GM11168 (cell line): Measurements from ENCODE around the gene CLRN1.

Experiments
- in situ Hi-C: fragments of 300-500 bp; cut with MboI; formaldehyde crosslinking; loops from one replicate; pipeline ENCODE4 v1.12.0; 2022; ENCODE audit warnings: low sequenced_read_pairs; ENCODE audit not compliant: unreplicated experiment

The CLRN1 gene

DNA sequence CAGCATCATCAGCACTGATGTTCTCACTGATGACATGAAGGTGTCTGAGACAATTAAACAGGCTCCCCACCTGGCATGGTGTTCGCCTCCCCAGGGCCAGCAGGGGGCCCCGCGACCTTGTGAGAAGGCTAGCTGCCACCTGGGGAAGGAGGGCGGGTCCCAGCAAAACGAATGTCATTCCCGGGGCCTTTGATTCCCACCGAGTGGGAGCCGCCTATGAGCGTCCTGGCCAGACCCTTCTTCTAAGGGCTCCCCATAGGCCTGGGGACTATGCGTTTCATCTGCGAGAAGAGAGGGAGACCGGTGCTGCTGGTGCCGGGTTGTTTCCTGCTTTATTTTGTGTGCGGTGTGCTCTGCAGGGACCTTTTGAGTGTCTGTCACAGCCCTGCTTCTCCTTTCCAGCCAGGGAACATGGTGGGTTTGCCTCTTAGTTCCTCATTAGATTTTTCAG lies 46.8 kb downstream of the CLRN1 start:
- in situ Hi-C loops = loop anchor here (10.0 kb wide), 1 partner anchor 219 kb away; no protein-coding TSS in a partner anchor

DNA sequence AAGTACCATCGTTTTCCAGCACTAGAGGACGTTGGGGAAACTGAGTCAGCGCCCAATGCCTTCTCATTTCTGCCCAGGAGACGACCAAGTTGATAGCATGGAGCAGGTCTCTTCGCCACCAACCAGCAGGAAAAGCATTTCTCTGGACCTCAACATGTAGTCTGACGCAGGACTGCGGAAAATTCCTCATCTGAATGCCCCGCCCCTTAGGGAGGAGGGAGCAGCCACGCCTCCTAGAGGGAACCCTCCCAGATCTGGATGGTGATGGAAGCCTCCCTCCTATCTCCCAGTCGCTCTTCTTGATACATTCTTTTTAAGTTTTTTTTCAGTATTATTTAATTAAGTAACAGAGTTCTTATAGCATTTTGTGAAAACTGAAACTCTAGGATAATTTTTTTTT lies 49.9 kb downstream of the CLRN1 start:
- in situ Hi-C loops = loop anchor here (10.0 kb wide), 1 partner anchor 222 kb away; no protein-coding TSS in a partner anchor

DNA sequence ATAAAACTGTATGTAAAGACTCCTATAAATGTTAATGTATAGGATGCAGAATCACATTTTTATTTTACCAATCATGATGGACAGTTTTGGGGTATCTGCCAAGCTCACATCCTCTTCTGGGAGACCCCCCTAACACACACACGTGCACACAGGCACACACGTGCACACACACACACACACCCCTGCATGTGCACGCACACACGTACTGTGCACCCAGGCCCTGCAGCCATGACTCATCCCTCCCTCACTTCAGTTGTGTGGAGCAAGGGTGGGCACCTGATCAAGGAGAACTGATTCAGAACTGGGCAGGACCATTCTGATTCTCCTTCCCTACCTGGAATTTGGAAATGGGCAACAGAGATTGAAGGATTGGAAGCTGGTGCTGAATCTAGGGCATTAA lies 51.3 kb downstream of the CLRN1 start:
- in situ Hi-C loops = loop anchor here (10.0 kb wide), 1 partner anchor 224 kb away; no protein-coding TSS in a partner anchor

DNA sequence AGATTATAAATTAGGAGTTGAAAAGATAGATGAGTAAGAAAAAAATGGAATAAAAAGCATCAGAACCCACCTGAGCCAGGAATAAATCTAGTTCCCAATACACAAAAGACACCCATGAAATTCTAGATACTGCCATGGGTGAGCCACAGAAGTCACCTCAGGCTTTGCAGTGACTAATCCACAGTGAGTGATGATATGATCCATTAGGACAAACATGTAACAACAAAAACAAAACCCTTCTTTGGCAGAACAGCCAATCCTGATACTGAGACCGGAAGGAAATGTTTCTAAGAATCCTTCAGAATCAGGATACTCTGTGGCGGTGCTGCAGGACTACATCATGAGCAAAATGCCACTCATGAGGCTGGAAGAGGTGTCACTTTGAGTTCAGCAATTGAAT lies 52.3 kb downstream of the CLRN1 start:
- in situ Hi-C loops = loop anchor here (10.0 kb wide), 1 partner anchor 225 kb away; no protein-coding TSS in a partner anchor

DNA sequence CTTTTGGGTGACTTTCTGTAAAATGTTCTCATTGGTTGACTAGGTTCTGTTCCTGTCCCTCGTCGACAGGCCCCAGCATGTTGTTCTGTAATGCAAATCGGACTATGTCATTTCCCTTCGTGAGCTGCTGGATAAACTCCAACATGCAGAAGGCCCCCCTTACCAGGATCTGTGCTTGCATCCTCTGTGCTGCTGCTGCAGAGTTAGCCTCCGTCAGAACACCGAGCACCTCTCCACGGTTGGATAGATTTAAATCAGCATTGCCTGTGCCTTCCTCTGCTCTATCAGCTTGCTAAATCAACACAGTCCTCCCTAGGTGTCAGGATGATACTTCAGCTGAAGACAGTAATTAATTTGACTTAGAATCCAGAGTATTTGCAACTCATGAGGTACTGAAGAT lies 54.6 kb downstream of the CLRN1 start:
- in situ Hi-C loops = no loop called here

DNA sequence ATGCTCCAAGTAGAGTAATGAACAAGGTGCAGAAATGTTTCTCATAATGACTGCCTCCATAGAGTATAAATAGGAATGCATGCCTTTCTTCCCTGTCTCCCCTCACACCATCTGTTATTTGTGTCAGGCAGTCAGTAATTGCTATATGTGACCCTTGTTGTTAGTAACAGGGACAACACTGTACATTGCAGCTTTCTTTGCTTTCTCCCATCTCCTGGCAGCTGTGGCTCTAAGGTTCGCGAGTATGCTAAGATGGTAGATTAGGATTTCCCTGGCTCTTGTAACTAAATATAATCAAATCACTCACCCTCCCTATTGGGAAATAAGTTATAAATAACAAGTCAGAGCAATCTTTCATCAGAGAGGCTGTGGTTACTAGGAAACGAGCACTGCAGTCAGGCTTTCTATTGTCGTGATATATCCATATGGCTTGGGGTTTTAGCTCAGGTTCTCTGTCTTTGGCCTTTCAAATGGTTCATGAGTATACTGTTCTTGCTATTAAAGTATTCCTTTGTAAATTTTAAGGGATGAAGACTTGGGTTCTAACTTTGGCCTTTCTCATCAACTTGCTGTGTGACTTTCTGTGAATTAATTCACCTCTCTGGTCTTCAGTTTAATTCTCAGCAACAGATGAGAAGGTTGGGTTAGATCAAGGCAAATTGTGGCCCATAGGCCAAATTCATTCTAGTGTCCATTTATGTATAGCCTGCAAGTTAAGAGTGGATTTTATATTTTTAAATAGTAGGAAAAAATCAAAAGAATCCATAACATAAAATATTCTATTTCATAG lies 59.2 kb downstream of the CLRN1 start:
- in situ Hi-C loops = no loop called here

DNA sequence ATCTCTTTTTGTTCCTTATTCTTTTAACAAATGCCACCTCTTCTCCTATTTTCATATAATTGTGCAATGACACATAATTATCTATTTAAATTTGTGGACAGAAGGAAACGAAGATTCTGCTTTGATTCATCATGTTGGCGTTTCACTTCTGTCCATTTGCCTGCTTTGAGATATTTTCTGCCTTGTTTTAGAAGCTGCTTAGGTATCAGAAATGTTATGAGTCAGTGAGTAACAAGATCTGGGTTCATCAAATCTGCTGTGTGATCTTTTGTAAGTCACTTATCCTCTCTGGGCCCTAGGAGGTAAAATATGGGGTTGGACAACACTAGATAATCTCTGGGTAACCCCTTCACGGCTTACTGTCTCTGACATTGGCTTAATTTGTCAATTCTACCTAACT lies 60.0 kb downstream of the CLRN1 start:
- in situ Hi-C loops = no loop called here

DNA sequence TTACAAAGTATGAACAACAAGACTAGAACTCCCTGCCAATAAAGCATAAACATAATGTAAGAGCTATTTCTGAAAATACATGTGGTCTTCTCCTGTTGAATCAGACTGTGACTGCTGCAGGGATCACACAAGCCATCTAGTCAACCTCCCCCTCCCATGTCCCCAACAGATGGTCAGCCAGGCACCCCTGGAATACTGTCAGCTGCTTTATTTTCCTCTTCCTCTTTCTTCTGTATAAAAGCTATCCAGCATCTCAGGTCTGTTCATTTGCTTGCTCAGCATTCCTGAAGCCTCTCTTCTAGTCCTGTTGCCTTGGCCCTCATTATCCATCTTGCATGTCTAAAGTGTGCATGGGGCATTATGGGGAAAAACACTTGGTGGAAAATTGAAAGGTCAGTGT lies 60.8 kb downstream of the CLRN1 start:
- in situ Hi-C loops = no loop called here

DNA sequence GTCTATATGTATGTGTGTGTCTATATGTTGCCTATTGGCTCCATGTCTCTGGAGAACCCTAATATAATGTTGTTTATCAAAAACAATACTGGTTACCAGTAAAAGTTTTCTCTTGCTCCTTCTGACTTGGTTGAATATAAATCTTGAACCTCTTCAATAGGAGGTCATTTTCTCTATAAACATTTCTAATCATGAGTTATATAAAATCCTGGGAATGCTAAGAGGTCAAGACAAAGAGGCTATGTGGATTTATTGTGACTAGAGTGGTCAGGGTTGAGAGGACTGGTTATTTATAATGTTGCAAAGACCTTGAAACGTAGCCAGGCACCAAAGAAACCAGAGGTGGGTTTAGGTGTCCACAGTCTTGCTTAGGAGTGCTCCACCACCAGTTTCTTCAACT lies 66.1 kb downstream of the CLRN1 start:
- in situ Hi-C loops = no loop called here

DNA sequence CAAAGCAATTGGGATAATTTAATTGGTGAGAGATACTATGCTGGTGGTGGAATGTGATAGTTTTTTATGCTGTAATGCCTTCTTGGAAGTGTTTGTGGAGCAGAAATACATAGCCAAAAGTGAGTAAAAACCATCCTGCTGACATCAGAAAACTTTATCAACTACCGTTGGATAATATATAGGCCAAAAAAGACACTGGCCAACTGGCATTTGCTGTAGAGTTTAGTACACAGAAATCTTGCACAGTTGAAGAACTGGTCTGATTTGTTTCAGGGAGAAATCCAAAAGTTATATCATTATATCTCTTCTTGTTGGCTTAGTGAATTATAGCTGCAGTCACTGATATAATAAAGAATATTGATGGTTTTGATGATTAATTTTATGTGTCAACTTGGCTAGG lies 66.8 kb downstream of the CLRN1 start:
- in situ Hi-C loops = no loop called here

DNA sequence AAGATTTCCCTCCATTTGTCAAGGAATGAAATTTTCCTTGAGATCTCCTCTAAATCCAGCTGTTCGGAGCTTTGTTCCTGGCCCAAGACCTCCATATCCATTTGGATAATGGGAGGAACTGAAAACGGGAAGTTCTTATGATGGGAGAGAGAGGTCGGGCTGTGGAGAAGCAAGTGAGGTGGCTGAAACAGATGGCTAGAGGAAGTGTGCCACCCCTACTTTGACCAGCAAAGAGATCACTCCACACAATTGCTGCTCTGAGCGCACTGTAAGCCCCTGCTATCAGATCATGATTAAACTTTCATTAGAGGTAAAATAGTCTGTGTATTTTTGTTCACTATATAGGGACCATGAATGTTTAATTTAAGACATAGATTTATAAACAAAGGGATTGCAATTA lies 67.2 kb downstream of the CLRN1 start, which contains the start of gene MINDY4B:
Gene MINDY4B (minus strand): TSS at position 101 of the 400 bp plus-strand sequence. CDS start 0 bp downstream, at position 101.
- in situ Hi-C loops = no loop called here

DNA sequence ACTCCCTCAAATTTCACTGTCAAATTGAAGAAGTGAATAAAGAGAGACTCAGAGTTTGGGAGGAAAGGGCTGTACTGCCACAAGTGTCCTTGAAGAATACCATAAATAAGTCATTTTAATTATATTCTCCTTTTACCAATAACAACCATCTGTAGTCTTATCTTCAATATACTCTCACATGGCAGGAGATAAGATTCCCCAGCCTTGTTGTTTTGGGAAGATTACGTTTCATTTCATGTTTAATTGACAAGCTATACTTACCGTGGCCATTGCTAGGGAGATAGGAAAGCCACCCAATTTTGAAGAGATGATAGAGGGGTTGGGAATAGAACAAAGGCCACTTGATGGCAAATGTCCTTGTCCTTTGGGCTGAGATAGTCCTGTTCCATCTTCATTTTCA lies 69.5 kb downstream of the CLRN1 start:
- in situ Hi-C loops = no loop called here

DNA sequence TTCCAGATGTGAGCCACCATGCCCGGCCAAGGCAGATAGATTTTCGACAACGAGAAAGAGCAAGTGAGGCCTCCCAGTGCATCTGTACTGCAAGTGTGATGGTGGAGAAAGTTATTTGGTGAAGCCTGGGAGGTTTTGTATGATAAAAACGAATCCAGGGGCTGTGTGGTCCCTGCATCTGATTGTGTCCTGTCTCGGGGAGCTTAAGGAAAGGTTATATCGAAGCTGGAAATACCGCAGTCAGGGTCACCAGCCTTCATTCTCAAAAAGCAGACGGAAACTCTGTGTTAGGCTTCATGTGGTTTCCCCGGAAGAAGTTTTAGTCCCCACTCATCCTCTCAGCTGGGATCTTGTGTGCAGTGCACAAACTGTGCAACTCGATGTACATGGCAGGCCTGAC lies 70.7 kb downstream of the CLRN1 start:
- in situ Hi-C loops = no loop called here

DNA sequence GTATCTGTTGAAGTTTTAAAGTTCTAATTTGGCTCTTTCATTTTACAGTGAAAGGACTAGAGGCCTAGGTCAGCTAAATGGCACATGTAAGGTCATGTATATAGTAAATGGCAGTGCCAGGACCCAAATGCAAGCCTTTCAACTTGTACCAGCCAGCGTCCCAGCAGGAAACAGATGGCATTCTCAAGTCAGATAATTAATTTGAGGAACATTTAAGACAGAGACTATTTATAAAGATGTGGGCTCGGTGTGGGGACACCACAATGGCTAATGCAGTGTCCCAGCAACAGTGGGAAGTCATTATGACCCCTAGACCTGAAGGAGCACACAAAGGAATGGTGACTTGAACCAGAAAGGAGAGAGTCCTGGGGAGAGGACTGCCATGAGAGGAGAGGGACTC lies 73.4 kb downstream of the CLRN1 start:
- in situ Hi-C loops = no loop called here

DNA sequence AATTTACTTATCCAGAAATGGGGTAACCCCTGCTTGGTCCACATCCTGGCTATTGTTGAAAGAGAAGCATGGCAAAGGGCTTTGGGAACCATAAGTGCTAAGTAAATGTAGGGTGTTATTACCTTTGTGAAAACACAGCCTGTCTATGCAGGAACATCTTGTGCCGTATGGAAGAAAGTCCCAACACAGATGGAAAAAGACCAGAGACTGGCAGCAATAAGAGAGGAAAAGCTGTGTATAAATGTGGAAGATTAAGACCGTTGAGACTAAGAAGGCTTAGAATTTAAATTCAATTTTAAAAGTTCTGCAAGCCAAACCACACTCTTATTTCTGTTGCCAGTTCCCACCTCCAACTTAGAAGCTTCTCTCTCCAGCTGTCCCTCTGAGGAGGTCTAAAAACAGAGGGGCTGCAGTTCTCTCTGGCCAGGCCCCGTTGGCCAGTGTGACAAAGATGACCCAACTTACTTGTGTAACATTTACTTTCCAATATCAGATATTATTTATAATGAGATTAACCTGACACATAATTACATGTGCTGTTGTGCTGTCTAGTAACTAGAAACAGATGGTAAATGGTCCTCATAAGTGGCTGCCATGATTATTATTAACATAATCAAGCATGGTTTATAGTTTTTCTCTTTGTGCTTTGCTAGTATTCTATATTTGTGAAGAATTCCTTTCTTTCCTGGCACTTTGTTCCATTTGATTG lies 74.3 kb downstream of the CLRN1 start:
- in situ Hi-C loops = no loop called here

DNA sequence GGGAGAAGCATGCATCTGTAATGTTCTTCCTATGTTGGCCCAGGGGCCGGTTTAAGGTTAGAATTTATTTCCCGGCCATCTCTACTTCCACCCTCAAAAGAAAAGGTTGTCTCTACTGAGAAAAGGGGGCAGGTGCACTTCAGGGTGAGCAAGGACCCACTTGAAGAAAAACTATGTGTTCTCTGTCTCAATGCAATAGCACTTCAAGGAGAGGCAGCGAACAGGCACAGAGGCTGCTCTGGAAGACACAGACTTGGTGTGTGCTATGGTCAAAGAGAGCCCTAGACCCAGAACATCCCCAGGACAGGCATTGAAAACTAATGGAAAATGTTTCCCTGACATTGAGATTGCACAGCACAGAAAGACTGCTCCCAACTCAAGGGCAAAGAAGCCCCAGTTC lies 74.9 kb downstream of the CLRN1 start:
- in situ Hi-C loops = no loop called here

DNA sequence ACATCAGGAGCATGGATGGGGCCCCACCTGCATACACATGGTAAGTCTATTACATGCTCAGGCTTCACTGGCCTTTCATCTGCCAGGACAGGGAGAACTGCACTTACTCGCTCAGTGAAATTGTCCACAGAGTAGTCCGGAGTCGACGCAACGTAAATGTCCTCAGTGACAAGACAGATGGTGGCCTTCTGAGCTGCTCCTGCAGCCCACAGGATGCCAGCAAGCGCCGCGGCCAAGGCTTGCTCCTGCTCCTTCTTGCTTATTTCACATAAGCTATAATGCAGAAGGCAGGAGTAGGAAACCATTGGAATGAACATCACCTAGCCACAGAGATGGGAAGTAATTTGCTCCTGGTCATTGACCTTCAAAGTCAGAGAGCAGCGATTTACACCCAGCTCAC lies 81.7 kb downstream of the CLRN1 start:
- in situ Hi-C loops = no loop called here

DNA sequence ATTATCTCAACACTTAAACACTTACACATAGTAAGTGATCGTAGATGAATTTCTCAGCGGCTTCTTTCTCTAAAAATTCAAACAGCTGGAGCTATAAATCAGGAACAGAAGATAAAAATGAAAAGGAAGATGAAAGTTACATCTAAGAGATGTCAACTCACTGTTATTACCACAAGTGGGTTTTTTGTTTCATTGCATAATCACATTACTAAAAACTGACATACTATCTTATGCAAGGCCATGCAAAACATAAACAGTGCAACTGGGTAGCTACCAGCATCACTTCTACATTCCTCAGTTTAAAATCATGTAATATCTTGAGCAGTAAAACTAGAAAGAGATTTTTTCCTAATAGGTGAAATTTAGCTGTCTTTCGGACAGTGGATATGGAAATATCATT lies 82.2 kb downstream of the CLRN1 start:
- in situ Hi-C loops = no loop called here

DNA sequence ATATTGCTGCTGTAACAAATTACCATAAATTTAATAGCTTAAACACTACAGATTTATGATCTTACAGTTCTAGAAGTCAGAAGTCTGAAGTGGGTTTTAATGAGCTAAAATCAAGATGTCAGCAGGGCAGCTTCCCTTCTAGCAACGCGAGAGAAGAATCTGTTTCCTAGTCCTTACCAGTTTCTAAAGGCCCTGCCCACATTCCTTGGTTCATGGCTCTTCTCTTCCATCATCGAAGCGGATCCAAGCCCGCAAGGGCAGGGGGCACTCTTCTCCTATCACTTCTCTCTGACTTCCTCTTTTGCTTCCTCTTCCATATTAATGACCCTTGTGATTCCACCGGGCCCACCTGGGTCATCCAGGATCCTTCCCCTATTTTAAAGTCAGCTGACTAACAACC lies 83.4 kb downstream of the CLRN1 start:
- in situ Hi-C loops = no loop called here

DNA sequence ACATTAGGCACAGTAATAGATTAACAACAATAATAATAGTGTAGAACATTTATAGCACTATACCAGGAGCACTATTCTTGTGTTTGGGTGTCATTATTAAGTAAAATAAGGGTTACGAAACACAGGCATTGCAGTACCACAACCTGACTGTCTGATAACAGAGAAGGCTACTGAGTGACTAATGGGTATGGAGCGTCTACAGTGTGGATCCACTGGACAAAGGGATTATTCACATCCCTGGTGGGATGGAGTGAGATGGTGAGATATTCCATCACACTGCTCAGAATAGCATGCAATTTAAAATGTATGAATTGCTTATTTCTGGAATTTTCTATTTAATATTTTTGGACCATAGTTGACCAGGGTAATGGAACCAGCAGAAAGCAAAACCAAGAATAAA lies 85.5 kb downstream of the CLRN1 start:
- in situ Hi-C loops = no loop called here

DNA sequence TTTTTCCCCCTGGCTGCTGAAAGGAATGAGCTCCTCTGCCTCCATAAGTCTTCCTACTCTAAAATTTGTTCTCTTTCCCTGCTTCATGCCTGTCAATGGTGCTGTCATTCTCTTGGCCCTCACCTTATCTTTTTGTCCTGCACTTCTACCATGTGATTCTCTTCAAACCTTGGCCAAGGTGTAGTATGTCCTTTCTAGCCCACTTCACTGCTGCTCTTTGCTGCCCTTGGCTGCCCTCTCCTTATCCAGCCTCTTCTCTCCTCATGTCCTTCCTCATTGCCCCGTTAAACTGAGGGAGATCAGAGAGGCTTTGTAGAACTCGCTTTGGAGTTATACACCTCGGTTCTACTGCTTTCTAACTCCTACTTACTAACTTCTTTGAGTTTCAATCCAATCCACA lies 87.0 kb downstream of the CLRN1 start:
- in situ Hi-C loops = no loop called here
